Measurements from ENCODE around the gene TNK2. TPM values are rescaled to one million over a fixed set of nuclear protein-coding genes. Genes with fewer than 3 reads are reported as not detected.

The TNK2 gene
- total and polyA plus RNA-seq, 2 of the 8 experiments (the other 6 are each of a cell fraction or from before 2014, with no cell fraction given): 10.4 to 33.9 TPM

GRCh38 chr3:195872800-195873199 is 35.6 kb downstream of the TNK2 start:
- H3K23ac ChIP-seq (ENCODE audit: insufficient read length): no peak overlapping the region
- POLR2A ChIA-PET (ENCODE audit: partially characterized antibody): no interaction called here
- no peaks in the 10 kb centered on the region for H3K79me1 ChIP-seq (ENCODE audit: low read depth, low read length)
- DNase-seq (ENCODE audit: low read depth in 1 of 2, low spot score in 2 of 2): no peak
- no peak overlapping the region for H3K56ac ChIP-seq (replicated peaks; ENCODE audit: insufficient read length, low read depth, low read length)
- no peak overlapping the region for H4K8ac ChIP-seq (ENCODE audit: extremely low read depth, insufficient read depth, low read length)
- no peak overlapping the region for H2BK12ac ChIP-seq (ENCODE audit: low read depth, low read length)
- no peak overlapping the region for H3K4ac ChIP-seq (replicated peaks; ENCODE audit: insufficient read length, low read depth, low read length)
- no peak overlapping the region for H2AFZ ChIP-seq (ENCODE audit: low read length)
- no peaks in the 10 kb centered on the region for H3K23me2 ChIP-seq (ENCODE audit: low read depth, low read length)
- WGBS, 2 experiments (ENCODE audit: extremely low coverage in 1 of 2, insufficient coverage in 1 of 2, insufficient read length in 1 of 2, insufficient replicate concordance in 2 of 2, low coverage in 1 of 2, low lambda C conversion rate in 2 of 2, missing lambda C conversion rate in 1 of 2): 94% methylated on average over 9 of the region's 16 CpGs; no CpG with 5 or more reads in 1 of the 2 experiments
- H3K4me1 ChIP-seq (replicated peaks in 1 of 4; ENCODE audit: control insufficient read depth in 3 of 4, insufficient read depth in 4 of 4, low read length in 3 of 4): no peaks in the 10 kb centered on the region; a peak in 1 of 7 replicates
- no peak overlapping the region for H2BK5ac ChIP-seq (ENCODE audit: low read depth, low read length)
- no peaks in the 10 kb centered on the region for H3K9me3 ChIP-seq (ENCODE audit: insufficient read depth in 2 of 2, low read depth in 1 of 2, low read length in 1 of 2)
- H3K27ac ChIP-seq (ENCODE audit: low read depth, low read length): no peak overlapping the region
- H3K14ac ChIP-seq (ENCODE audit: insufficient read length): no peak overlapping the region
- no peaks in the 10 kb centered on the region for H3K27me3 ChIP-seq (replicated peaks in 1 of 4; ENCODE audit: control insufficient read depth in 3 of 4, extremely low read depth in 1 of 4, insufficient read depth in 3 of 4, low read length in 3 of 4)
- H2BK120ac ChIP-seq (replicated peaks; ENCODE audit: low read depth, low read length): no peak overlapping the region
- H3K4me3 ChIP-seq (ENCODE audit: extremely low read depth in 1 of 4, insufficient read depth in 2 of 4, low read depth in 3 of 4, low read length in 4 of 4): no peak overlapping the region
- no peak overlapping the region for H3K9ac ChIP-seq (replicated peaks in 1 of 4; ENCODE audit: extremely low read depth in 1 of 4, low read depth in 3 of 4, low read length in 3 of 4)
- H4K91ac ChIP-seq (replicated peaks; ENCODE audit: insufficient read length, low read length): no peak overlapping the region
- no peaks in the 10 kb centered on the region for H3K79me2 ChIP-seq (ENCODE audit: control insufficient read depth in 1 of 2, insufficient read depth in 2 of 2, low read length in 2 of 2)
- H2BK15ac ChIP-seq (ENCODE audit: low read length): no peak overlapping the region
- no peak overlapping the region for H2BK20ac ChIP-seq (ENCODE audit: low read length)
- no peak overlapping the region for H4K5ac ChIP-seq (ENCODE audit: insufficient read length, low read depth, low read length)
- no peak for TF ChIP-seq TCF12 (IDR thresholded peaks at IDR 0.05; ENCODE audit: low read depth, low read length)
- TF ChIP-seq SIRT6 (IDR thresholded peaks at IDR 0.05; ENCODE audit: low read length): no peak
- no peak for TF ChIP-seq SUZ12 (IDR thresholded peaks at IDR 0.05; ENCODE audit: low read length)
- TF ChIP-seq SIX5 (IDR thresholded peaks at IDR 0.05; ENCODE audit: low read depth, low read length): no peak
- no peak for TF ChIP-seq POU5F1 (IDR thresholded peaks at IDR 0.05; ENCODE audit: low read depth, low read length)
- no peak for TF ChIP-seq CHD2 (IDR thresholded peaks at IDR 0.05; ENCODE audit: low read length)
- H4K20me1 ChIP-seq (replicated peaks in 1 of 2; ENCODE audit: control insufficient read depth in 1 of 2, insufficient read depth in 2 of 2, low read length in 2 of 2): peaks cover 3 to 10% of the 10 kb centered on the region in 2 experiments
- FAIRE-seq: no peak
- CTCF ChIA-PET (ENCODE audit: partially characterized antibody): interaction anchor here (0.7 to 8.8 kb wide), 6 partner anchors 9 to 22 kb away, joined by 3 to 95 read pairs (median 10); no protein-coding TSS in a partner anchor
- no peak overlapping the region for H3K4me2 ChIP-seq (ENCODE audit: insufficient read depth in 1 of 2, low read depth in 2 of 2, low read length in 2 of 2)
- peaks cover 0 to 11% (median under 1%) of the 10 kb centered on the region in 4 experiments; a peak in 2 of 8 replicates for H3K36me3 ChIP-seq (ENCODE audit: control insufficient read depth in 2 of 4, insufficient read depth in 4 of 4, low read length in 3 of 4)
- no peak overlapping the region for H3K18ac ChIP-seq (ENCODE audit: extremely low read depth, low read length)
- no peak overlapping the region for H2AK5ac ChIP-seq (ENCODE audit: low read depth, low read length)
